GM19467 (cell line): Measurements from ENCODE around the gene LARGE2.
A peak's percentile ranks its signal among the peaks of the same experiment; 100 is the strongest.

Source experiments
- ATAC-seq: cut with Tn5 transposase; IDR thresholded peaks from one replicate; pipeline ENCODE4 v1.9.1; 2021; ENCODE audit warnings: mild to moderate bottlenecking, moderate library complexity; ENCODE audit not compliant: unreplicated experiment

LARGE2 gene

GRCh38 chr11:45913514-45913913 is 8.9 kb upstream of the LARGE2 start:
- no peak for ATAC-seq

- ATAC-seq: no peak
Measured at GRCh38 chr11:45913942-45914635, 8.4 kb upstream of the LARGE2 start.

GRCh38 chr11:45915446-45915845 is 7.0 kb upstream of the LARGE2 start:
- ATAC-seq: no peak

- no peak for ATAC-seq
Measured at GRCh38 chr11:45917286-45917622, 5.2 kb upstream of the LARGE2 start.

GRCh38 chr11:45917623-45918330 is 4.7 kb upstream of the LARGE2 start, which contains the start of gene PEX16:
Gene PEX16, minus strand, starts transcription at chr11:45917877. Its CDS starts 66 bp downstream, at chr11:45917811.
- peak; percentile 87 for ATAC-seq

- peak; percentile 31 for ATAC-seq
Measured at GRCh38 chr11:45918331-45918941, 4.0 kb upstream of the LARGE2 start.

GRCh38 chr11:45918962-45919675 is 3.3 kb upstream of the LARGE2 start:
- no peak for ATAC-seq

- no peak for ATAC-seq
Measured at GRCh38 chr11:45919806-45920530, 2.5 kb upstream of the LARGE2 start.

- no peak for ATAC-seq
Measured at GRCh38 chr11:45920531-45921477, 1.7 kb upstream of the LARGE2 start.

GRCh38 chr11:45921561-45922424 is 663 bp upstream of the LARGE2 start:
- ATAC-seq: no peak

GRCh38 chr11:45924036-45924915 is 1.8 kb downstream of the LARGE2 start:
- no peak for ATAC-seq

GRCh38 chr11:45924927-45925326 is 2.5 kb downstream of the LARGE2 start:
- ATAC-seq: no peak

- no peak for ATAC-seq
Measured at GRCh38 chr11:45925550-45925949, 3.1 kb downstream of the LARGE2 start.

- ATAC-seq: no peak
Measured at GRCh38 chr11:45926001-45926401, 3.5 kb downstream of the LARGE2 start.

- ATAC-seq: no peak
Measured at GRCh38 chr11:45926536-45927331, 4.3 kb downstream of the LARGE2 start.

- no peak for ATAC-seq
Measured at GRCh38 chr11:45927332-45927683, 4.9 kb downstream of the LARGE2 start.
